ENCODE data around the gene WDR64. TPM values are rescaled to one million over a fixed set of nuclear protein-coding genes. Genes with fewer than 3 reads are reported as not detected.

WDR64 gene
- total RNA-seq, 1 donor from 2014 or later, result not detected

GRCh38 chr1:241765390-241765789 lies 113.3 kb downstream of the WDR64 start:
- Histone ChIP-seq H3K4me3 (no peak overlapping the region), H3K9me3 (no peaks in the 10 kb centered on the region), H3K27ac (no peak overlapping the region), H3K4me1 (no peaks in the 10 kb centered on the region), H3K27me3 (ENCODE audit: low read depth) (no peaks in the 10 kb centered on the region), H3K36me3 (no peaks in the 10 kb centered on the region)
- intact Hi-C loops (cut with DNase I), result no loop called here
- no peak for ATAC-seq
- TF ChIP-seq CTCF (IDR thresholded peaks at IDR 0.05), result no peak
- DNase-seq, result no peak

- no peak for TF ChIP-seq CTCF (IDR thresholded peaks at IDR 0.05)
- intact Hi-C loops (cut with DNase I), result no loop called here
- DNase-seq, result no peak
- no peak for ATAC-seq
- no peak overlapping the region for H3K27ac ChIP-seq
- H3K4me3 ChIP-seq, result no peak overlapping the region
- H3K27me3 ChIP-seq (ENCODE audit: low read depth), result no peaks in the 10 kb centered on the region
- no peaks in the 10 kb centered on the region for H3K9me3 ChIP-seq
- no peaks in the 10 kb centered on the region for H3K36me3 ChIP-seq
- no peaks in the 10 kb centered on the region for H3K4me1 ChIP-seq
These were observed 115.7 kb downstream of the WDR64 start for GRCh38 chr1:241767737-241768136.

- H3K4me1 ChIP-seq, result no peaks in the 10 kb centered on the region
- no peaks in the 10 kb centered on the region for H3K27me3 ChIP-seq (ENCODE audit: low read depth)
- TF ChIP-seq CTCF (IDR thresholded peaks at IDR 0.05), result no peak
- DNase-seq (no peak), ATAC-seq (no peak)
- no peak overlapping the region for H3K27ac ChIP-seq
- intact Hi-C loops (cut with DNase I), result no loop called here
- H3K4me3 ChIP-seq, result no peak overlapping the region
- no peaks in the 10 kb centered on the region for H3K9me3 ChIP-seq
- H3K36me3 ChIP-seq, result no peaks in the 10 kb centered on the region
These were observed 118.0 kb downstream of the WDR64 start for GRCh38 chr1:241770115-241770514.

- no peaks in the 10 kb centered on the region for H3K9me3 ChIP-seq
- no peak for DNase-seq
- H3K27me3 ChIP-seq (ENCODE audit: low read depth), result no peaks in the 10 kb centered on the region
- intact Hi-C loops (cut with DNase I), result no loop called here
- H3K27ac ChIP-seq, result no peak overlapping the region
- no peaks in the 10 kb centered on the region for H3K36me3 ChIP-seq
- no peak for TF ChIP-seq CTCF (IDR thresholded peaks at IDR 0.05)
- ATAC-seq, result no peak
- H3K4me1 ChIP-seq, result no peaks in the 10 kb centered on the region
- no peak overlapping the region for H3K4me3 ChIP-seq
These were observed 119.0 kb downstream of the WDR64 start for GRCh38 chr1:241771117-241771516.

DNA sequence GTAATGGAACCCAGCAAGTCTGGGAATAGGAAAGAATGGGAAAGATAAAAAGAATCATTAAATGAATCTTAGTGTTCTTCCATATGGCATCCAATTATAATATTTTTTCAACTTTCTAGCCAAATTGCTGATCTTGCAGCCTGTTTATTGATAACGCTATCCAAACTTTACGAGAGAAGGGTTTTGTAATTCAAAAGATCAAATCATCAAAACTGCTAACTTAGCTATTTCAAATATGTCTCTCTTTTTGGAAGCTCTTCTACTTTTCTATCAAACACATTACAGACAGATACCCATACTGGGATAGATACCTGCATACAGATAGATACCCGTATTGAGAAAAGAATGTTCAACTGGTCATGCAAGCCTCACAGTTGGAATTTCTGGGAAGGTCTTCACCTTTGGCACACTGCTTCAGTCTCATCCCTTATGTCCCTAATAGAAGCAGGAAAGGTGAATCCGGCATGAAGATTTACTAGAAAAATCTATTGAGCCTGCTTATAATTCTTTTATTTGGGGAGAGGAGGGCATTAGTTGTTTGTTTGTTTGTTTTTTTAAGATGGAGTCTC lies 120.9 kb downstream of the WDR64 start:
- intact Hi-C loops (cut with DNase I), result no loop called here
- H3K4me1 ChIP-seq, result no peaks in the 10 kb centered on the region
- ATAC-seq (no peak), DNase-seq (no peak)
- TF ChIP-seq CTCF (IDR thresholded peaks at IDR 0.05), result no peak
- H3K36me3 ChIP-seq, result no peaks in the 10 kb centered on the region
- no peak overlapping the region for H3K4me3 ChIP-seq
- no peak overlapping the region for H3K27ac ChIP-seq
- H3K27me3 ChIP-seq (ENCODE audit: low read depth), result no peaks in the 10 kb centered on the region
- H3K9me3 ChIP-seq, result no peaks in the 10 kb centered on the region

DNA sequence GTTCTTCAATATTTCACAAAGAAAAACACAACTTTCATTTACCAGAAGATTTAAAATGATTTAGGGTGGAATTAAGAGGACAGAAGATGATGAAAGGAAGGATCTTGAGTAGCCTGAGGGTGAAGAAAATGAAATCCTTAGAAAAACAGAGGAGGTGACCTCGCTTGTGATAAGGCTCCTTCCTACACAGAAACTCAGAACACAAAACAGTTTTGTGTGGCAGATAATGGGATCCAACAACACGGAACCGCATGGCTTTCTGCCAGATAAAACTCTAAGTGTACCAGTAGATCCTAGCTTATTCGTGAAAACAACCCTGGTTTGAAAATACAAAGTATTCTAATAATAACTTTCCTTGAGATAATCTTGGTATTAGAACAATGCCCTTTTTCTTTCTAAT lies 121.9 kb downstream of the WDR64 start:
- Histone ChIP-seq H3K27me3 (ENCODE audit: low read depth) (no peaks in the 10 kb centered on the region), H3K9me3 (no peaks in the 10 kb centered on the region), H3K36me3 (no peaks in the 10 kb centered on the region), H3K4me1 (no peaks in the 10 kb centered on the region), H3K27ac (no peak overlapping the region), H3K4me3 (no peak overlapping the region)
- DNase-seq (no peak), ATAC-seq (no peak)
- intact Hi-C loops (cut with DNase I), result no loop called here
- no peak for TF ChIP-seq CTCF (IDR thresholded peaks at IDR 0.05)

Measured in lower lobe of right lung (tissue), 2 donors.